Endodermal cell (in vitro differentiated cells): ENCODE data around the gene CCKAR. TPM values are rescaled to one million over a fixed set of nuclear protein-coding genes. Genes with fewer than 3 reads are reported as not detected.

Experiments
- DNase-seq: peaks from one replicate; pipeline ENCODE4 v3.0.0-alpha.2; 2017
- H3K27ac ChIP-seq: 2 replicates; pipeline ENCODE4 v1.5.1; 2013; ENCODE audit warnings: mild to moderate bottlenecking, low read depth, low read length, moderate library complexity
- H3K27me3 ChIP-seq: 2 replicates; pipeline ENCODE4 v1.6.1; 2013; ENCODE audit warnings: mild to moderate bottlenecking, low read length, moderate library complexity; ENCODE audit not compliant: insufficient read depth, control insufficient read depth, poor library complexity, severe bottlenecking
- H3K36me3 ChIP-seq: 2 replicates; pipeline ENCODE4 v1.7.0; 2013; ENCODE audit warnings: mild to moderate bottlenecking, low read length, moderate library complexity; ENCODE audit not compliant: control insufficient read depth, insufficient read depth
- H3K4me1 ChIP-seq: one replicate; pipeline ENCODE4 v1.7.0; 2013; ENCODE audit warnings: low read length; ENCODE audit not compliant: control insufficient read depth, insufficient read depth
- H3K4me3 ChIP-seq: 2 replicates; pipeline ENCODE4 v1.5.1; 2013; ENCODE audit warnings: mild to moderate bottlenecking, low read length, moderate library complexity
- H3K9ac ChIP-seq: 2 replicates; pipeline ENCODE4 v1.6.1; 2013; ENCODE audit warnings: mild to moderate bottlenecking, low read length, moderate library complexity; ENCODE audit not compliant: poor library complexity, severe bottlenecking; ENCODE audit errors: extremely low read depth
- H3K9me3 ChIP-seq: 2 replicates; pipeline ENCODE4 v1.6.1; 2013; ENCODE audit warnings: mild to moderate bottlenecking, low read length, moderate library complexity; ENCODE audit not compliant: control insufficient read depth
- H3K27ac Mint-ChIP-seq: 2 replicates; pipeline ENCODE4 v1.8.0; 2020; ENCODE audit warnings: mixed read lengths
- H3K27me3 Mint-ChIP-seq: 2 replicates; pipeline ENCODE4 v1.8.0; 2021; ENCODE audit warnings: mild to moderate bottlenecking, mixed read lengths; ENCODE audit not compliant: insufficient read depth
- H3K36me3 Mint-ChIP-seq: 2 replicates; pipeline ENCODE4 v1.8.0; 2020; ENCODE audit warnings: low read depth, mixed read lengths
- H3K4me1 Mint-ChIP-seq: 2 replicates; pipeline ENCODE4 v1.8.0; 2020; ENCODE audit warnings: mixed read lengths
- H3K4me3 Mint-ChIP-seq: 2 replicates; pipeline ENCODE4 v1.8.0; 2020; ENCODE audit warnings: mild to moderate bottlenecking, moderate library complexity, mixed read lengths
- H3K9me3 Mint-ChIP-seq: 2 replicates; pipeline ENCODE4 v1.8.0; 2020; ENCODE audit warnings: mild to moderate bottlenecking, mixed read lengths
- CTCF ChIP-seq: fragments of 200-600 bp; sonication (generic); conservative IDR thresholded peaks from 2 replicates; pipeline ENCODE4 v1.5.0; 2021; ENCODE audit warnings: antibody characterized with exemption, mild to moderate bottlenecking
- WGBS, 2 experiments: methylation state at CpG; one replicate each; pipeline versions ENCODE4 v1.1.5 to v1.1.7; 2013; ENCODE audit warnings: missing lambda C conversion rate in 2 of 2, mixed read lengths in 1 of 2; ENCODE audit not compliant: insufficient coverage in 1 of 2, insufficient read length in 1 of 2; 5-methylcytosine and 5-hydroxymethylcytosine counted together
- total RNA-seq, 2 donors: library from RNA; stranded (reverse); fragmentation: NEBNext Ultra II Directional in 1 of 2; extraction: Animal tissue kit (Norgen Biotek cat#: 25700) in 1 of 2; gene quantifications; 2 replicates in 1 of 2; 3 replicates in 1 of 2; pipeline ENCODE4 v1.2.1, GENCODE V29; 2021

CCKAR gene
- total RNA-seq, 2 donors from 2014 or later: not detected

- H3K4me3 Mint-ChIP-seq: no peak overlapping the region
- no peak overlapping the region for H3K27ac ChIP-seq
Measured at GRCh38 chr4:26525136-26525770, 35.0 kb upstream of the CCKAR start.

GRCh38 chr4:26524011-26524410 is 33.7 kb upstream of the CCKAR start:
- no peak for TF ChIP-seq CTCF
- H3K4me3 Mint-ChIP-seq: no peak overlapping the region
- H3K4me3 ChIP-seq: no peak overlapping the region
- H3K36me3 Mint-ChIP-seq: no peaks in the 10 kb centered on the region
- no peaks in the 10 kb centered on the region for H3K4me1 Mint-ChIP-seq
- no peaks in the 10 kb centered on the region for H3K4me1 ChIP-seq
- H3K9me3 Mint-ChIP-seq: no peaks in the 10 kb centered on the region
- 91% methylated on average over 1 of the region's 1 CpG; no CpG with 5 or more reads in 1 of the 2 experiments for WGBS, 2 experiments
- no peak overlapping the region for H3K9ac ChIP-seq
- H3K9me3 ChIP-seq: no peaks in the 10 kb centered on the region
- no peaks in the 10 kb centered on the region for H3K27me3 ChIP-seq
- H3K27ac Mint-ChIP-seq: no peak overlapping the region
- H3K27me3 Mint-ChIP-seq: no peaks in the 10 kb centered on the region
- no peak for DNase-seq
- no peaks in the 10 kb centered on the region for H3K36me3 ChIP-seq
- H3K27ac ChIP-seq: no peak overlapping the region

More at GRCh38 chr4:26525136-26525770, 35.0 kb upstream of the CCKAR start:
- Mint-ChIP-seq H3K36me3 (no peaks in the 10 kb centered on the region), H3K9me3 (peaks cover 1% of the 10 kb centered on the region), H3K27ac (no peak overlapping the region), H3K27me3 (no peaks in the 10 kb centered on the region), H3K4me1 (no peaks in the 10 kb centered on the region)
- no peak for DNase-seq
- H3K27me3 ChIP-seq: no peaks in the 10 kb centered on the region
- WGBS, 2 experiments: 90 to 100% methylated on average over 2 to 3 of the region's 3 CpGs
- no peak overlapping the region for H3K4me3 ChIP-seq
- TF ChIP-seq CTCF: no peak
- no peaks in the 10 kb centered on the region for H3K4me1 ChIP-seq
- H3K9ac ChIP-seq: no peak overlapping the region
- no peaks in the 10 kb centered on the region for H3K9me3 ChIP-seq
- no peaks in the 10 kb centered on the region for H3K36me3 ChIP-seq

GRCh38 chr4:26522478-26522877 is 32.2 kb upstream of the CCKAR start:
- H3K27ac ChIP-seq: no peak overlapping the region
- 83 to 92% methylated on average over 2 to 3 of the region's 3 CpGs for WGBS, 2 experiments
- H3K9me3 Mint-ChIP-seq: no peaks in the 10 kb centered on the region

More at GRCh38 chr4:26522478-26522877, 32.2 kb upstream of the CCKAR start:
- Histone ChIP-seq H3K4me1 (no peaks in the 10 kb centered on the region), H3K27me3 (no peaks in the 10 kb centered on the region), H3K4me3 (no peak overlapping the region), H3K9ac (no peak overlapping the region), H3K9me3 (no peaks in the 10 kb centered on the region), H3K36me3 (no peaks in the 10 kb centered on the region)
- Mint-ChIP-seq H3K36me3 (no peaks in the 10 kb centered on the region), H3K4me1 (no peaks in the 10 kb centered on the region), H3K27ac (no peak overlapping the region), H3K4me3 (no peak overlapping the region), H3K27me3 (no peaks in the 10 kb centered on the region)
- DNase-seq: no peak
- no peak for TF ChIP-seq CTCF
